ENCODE data around the gene FKRP.
"Not testable (repeated sequence)": the region's sequence is repeated elsewhere in the genome, so short reads cannot be mapped to it uniquely, and the experiment has no call there.

Gene FKRP

DNA sequence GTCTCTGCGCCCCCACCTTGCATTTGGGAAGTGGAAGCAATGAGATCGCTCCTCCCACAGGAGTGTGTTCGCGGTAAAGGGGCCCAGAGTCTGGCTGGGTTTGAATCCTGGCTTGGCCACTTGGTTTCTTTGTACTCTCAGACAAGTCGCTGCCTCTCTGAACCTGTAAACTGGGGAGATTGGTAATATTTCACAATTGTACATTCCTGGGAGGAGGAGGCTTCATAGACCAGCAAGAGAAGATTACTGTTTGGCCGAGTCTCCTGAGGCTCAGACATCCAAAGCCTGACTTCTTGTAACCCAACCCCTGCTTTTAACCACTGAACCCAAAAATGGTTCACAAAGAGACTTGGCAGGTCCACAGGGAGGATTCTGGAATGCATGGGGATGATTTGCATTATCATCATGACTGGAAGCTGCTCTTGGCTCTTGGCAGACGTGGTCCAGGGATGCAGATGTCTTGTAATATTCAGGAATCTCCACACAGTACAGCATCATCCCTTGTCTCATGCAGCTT, 14.0 kb downstream of the FKRP start:
- no peak for DNase-seq

- DNase-seq = no peak
These were observed 14.5 kb downstream of the FKRP start for GRCh38 chr19:46760363-46760762.

- not testable (repeated sequence) for DNase-seq
These were observed 15.0 kb downstream of the FKRP start for GRCh38 chr19:46760897-46761296.

GRCh38 chr19:46761418-46761831, 15.6 kb downstream of the FKRP start:
- no peak for DNase-seq

DNA sequence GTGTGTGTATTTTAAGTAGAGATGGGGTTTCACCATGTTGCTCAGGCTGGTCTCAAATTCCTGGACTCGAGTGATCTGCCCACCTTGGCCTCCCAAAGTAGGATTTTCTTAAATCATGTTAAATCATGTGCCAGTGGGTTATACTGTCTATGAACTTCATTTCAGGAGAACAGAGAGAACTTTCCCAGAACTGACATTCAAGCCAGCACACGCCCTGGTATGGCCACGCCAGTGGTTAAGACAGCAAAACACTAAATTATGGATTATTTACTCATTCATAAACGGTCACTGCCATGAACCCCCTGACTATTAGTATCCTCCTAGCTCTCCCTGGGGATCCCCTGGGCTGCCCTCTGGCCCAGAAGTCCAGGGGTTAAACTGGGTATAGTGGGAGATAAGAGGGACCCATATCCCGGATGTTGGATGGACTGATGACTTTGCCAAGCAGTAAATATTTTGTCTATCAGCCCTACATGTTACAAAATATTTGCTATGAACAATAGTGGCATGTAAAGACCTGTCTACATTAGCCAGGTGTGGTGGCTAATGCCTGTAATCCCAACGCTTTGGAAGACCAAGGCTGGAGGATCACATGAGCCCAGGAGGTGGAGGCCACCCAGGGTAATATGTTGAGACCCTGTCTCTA, 16.5 kb downstream of the FKRP start:
- DNase-seq = no peak

DNA sequence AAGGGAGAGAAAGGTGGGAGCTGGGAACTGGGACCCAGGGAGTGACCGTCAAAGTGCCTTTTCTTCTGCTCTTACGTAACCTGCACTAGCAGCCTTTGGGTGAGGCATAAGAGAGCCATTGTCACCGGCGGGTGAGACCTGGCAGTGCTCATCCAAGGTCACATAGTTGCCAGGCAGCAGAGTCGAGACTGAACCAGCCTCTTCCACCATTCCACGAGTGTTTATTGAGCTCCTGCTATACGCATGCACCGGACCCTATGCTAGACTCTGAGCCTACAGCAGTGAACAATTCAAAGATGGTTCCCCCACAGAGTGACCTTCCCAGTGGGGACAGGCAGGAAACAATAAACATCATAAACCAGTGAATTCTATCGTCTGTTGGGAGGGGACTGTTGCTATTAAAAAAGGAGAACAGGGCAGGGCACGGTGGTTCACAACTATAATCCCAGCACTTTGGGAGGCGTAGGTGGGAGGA, 19.0 kb downstream of the FKRP start:
- DNase-seq = no peak

DNA sequence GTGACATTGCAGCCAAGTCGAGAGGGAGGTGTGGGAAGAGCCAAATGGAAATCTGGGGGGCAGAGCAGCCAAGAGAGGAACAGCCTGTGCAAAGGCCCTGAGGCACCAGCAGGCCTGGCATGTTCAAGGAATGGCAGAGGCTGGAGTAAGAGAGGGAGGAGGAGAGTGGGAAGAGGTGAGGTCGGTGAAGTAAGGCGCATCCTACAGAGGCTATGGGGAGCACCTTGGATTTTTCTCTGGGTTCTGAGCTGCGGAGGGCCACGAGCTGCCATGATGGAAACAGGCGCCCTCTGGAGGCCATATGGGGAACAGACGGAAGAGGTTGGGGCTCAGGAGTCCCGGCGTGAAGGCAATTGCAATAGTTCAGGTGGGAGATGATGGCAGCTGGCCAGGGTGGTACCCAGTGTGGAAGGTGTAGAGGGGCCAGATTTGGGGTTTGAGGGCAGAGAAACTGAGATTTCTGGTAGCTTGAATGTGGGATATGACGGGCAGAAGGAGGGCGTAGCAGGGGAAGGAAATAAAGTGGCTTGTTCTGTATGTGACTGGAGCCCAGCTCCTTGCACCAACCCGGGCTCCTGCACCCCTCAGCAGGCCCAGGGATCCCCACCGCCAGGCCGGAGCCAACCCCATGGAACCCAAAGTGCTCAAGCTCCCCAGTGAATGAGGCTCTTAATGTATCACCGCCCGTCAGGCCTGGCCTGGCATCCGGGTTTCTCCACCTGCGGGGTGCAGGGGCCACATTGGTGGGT, 20.9 kb downstream of the FKRP start:
- no peak for DNase-seq

GRCh38 chr19:46768746-46769145, 22.9 kb downstream of the FKRP start:
- DNase-seq = not testable (repeated sequence)

DNA sequence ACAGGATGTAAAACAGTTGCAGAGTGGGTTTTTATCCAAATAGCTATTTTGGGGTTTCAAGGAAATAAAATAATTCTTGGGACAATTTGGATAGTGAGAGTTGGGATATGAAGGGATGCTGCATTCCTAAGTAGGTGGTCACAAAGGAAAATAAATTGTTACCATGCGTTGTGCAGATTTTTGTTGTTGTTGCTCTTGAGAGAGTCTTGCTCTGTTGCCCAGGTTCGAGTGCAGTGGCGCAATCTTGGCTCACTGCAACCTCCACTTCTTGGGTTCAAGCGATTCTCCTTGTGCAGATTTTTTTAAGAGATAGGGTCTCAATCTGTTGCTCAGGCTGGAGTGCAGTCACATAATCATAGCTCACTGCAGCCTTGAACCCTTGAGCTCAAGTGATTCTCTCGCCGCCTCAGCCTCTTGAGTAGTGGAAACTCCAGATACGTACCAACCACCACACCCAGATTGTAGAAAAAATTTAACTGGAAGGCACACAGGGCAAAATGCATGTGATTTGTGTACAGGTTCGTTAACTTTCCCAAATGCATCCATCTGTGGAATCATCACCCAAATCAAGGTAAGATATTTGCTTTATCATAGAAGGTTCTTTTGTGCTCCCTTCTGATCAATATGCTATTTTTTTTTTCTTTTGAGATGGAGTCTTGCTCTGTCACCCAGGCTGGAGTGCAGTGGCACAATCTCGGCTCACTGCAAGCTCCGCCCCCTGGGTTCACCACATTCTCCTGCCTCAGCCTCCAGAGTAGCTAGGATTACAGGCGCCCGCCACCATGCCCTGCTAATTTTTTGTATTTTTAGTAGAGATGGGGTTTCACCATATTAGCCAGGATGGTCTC, 26.5 kb downstream of the FKRP start:
- no peak for DNase-seq

DNA sequence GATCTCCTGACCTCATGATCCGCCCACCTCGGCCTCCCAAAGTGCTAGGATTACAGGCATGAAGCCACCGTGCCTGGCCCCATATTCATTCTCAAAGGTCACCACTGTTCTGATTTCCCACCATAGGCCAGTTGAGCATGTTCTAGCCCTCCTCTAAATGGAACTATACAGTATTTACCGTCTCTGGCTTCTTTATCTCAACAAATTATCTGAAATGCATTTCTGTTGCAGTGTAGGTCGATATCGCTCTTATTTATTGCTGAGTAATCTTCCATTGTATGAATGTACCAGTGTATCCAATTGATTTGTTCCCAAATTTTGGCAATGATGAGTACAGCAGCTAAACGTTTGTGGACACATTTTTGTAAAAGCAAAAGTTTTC, 27.2 kb downstream of the FKRP start:
- no peak for DNase-seq

DNA sequence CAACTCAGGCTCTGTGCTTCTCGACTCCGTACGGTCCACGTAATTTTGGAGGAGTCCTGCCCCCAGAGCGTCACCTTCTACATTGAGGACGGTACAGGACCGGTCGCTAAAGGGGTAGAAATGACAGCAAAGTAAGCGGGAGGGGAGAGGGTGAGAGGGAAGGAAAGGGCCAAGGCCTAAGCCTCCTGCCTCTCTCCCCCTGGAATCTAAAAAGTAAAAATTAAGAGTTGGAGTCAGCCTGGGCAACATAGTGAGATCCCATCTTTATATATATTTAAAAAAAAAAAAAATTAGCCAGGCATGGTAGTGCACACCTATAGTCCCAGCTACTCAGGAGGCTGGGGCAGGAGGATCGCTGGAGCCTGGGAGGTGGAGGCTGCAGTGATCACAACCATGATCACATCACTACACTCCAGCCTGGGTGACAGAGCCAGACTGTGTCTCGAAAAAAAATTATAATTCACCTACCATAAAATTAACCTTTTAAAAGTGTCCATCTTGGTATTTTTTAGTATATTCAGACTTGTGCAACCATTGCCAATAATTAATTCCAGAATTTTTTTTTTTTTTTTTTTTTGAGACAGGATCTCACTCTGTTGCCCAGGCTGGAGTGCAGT, 29.9 kb downstream of the FKRP start:
- no peak for DNase-seq

- no peak for DNase-seq
These were observed 31.4 kb downstream of the FKRP start for GRCh38 chr19:46776927-46777911.

DNA sequence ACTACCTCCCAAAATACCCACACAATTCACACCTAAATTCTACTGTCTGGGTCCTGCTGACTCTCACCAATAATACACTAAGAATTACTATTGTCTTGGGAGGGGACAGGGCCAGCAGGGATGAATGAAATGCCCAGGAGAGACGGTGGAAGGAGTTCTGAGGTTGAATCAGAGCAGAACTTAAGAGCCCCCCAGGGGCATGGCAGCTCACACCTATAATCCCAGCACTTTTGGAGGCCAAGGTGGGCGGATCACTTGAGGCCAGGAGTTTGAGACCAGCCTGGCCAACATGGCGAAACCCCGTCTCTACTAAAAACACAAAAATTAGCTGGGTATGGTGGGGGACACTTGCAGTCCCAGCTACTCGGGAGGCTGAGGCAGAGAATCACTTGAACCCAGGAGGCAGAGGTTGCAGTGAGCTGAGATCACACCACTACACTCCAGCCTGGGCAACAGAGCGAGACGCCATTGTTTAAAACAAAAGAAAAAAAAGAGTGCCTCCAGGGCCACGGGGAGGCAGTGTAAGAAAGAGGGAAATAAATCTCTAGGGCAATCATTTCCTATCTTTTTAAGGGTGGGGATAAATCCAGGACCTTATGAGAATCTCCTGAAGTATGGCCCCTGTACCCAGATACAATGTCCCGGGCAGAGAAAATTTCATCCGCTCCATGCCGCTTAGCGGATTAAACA, 32.2 kb downstream of the FKRP start:
- not testable (repeated sequence) for DNase-seq

DNA sequence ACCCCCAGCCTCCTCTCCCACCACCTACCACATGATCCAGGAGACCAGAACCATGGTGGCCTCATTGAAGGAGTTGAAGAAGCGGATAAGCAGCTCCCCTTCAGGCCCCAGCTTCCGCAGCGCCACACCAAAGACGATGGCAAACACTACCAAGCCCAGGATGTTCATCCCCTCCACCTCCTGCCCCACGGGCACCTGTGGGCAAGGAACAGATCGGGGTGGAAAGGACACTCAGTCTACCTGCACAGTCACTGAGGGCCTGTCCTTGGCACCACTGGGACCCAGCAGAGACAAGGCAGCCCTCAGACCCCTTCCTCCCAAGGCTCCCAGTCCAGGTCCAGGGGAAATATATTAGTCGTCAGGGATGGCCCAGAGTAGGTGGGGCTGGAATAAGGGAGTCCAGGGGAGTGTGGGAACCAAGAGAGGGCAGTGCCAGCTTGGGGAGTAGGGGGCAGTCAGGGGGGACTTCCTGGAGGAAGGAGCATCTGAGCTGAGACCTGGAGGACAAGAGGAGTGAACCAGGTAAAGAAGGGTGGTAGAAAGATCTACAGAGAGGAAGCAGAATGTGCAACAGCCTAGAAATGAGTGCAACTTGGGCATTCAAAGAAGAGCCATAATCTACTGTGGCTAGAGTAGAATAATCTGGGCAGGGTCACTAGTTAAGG, 36.6 kb downstream of the FKRP start:
- DNase-seq = no peak

DNA sequence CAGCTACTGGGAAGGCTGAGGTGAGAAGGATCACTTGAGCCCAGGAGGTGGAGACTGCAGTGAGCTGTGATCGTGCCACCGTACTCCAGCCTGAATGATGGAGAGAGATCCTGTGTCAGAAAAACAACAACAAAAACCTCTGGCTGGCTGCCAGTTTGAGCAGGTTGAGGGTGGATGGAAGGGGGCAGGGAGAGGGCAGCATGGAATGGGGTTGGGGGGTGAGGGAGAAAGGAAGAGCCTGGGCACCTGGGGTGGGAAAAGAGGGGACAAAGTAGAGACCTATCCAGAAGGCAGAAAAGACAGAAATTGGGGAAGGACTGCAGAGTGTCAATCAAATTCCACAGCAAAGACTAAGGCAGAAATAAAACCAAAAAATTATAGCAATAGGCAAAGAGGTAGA, 37.8 kb downstream of the FKRP start:
- DNase-seq = no peak

DNA sequence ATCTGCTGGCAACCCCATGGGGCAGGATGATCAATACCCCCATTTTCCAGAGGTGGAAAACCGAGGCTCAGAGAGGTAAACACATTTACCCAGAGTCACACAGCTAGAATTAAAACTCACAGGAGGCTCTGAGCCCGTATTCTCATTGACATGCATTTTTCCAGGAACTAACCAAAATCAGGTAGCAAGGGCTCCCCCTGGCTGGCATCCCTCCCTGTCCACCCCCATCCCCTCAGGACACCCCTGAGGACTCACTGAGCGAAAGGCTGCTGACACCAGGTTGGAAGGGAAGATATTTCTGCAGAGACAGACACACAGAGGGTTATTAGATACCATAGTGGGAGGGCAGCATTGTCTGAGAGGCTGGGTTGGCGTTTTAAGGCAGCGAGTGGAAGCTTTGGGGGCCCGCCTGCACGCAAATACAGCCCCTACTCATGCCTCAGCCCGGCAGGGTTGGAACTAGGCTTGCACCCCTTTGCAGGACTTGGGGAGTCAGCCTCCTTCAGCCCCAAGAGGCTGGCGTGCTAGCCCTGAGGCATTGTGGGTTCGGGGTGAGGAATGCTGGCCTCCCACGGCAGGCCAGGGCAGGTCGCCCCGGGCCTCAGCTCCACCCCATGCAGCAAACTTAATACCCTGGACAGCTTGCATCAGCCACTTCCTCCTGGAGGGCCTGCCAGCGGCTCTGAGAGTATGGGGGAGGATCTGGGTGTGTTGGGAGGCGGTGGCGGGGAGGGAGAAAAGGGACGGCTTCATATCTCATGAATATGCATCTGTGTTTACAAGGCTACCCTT, 38.6 kb downstream of the FKRP start:
- peak; percentile 82 for DNase-seq

DNA sequence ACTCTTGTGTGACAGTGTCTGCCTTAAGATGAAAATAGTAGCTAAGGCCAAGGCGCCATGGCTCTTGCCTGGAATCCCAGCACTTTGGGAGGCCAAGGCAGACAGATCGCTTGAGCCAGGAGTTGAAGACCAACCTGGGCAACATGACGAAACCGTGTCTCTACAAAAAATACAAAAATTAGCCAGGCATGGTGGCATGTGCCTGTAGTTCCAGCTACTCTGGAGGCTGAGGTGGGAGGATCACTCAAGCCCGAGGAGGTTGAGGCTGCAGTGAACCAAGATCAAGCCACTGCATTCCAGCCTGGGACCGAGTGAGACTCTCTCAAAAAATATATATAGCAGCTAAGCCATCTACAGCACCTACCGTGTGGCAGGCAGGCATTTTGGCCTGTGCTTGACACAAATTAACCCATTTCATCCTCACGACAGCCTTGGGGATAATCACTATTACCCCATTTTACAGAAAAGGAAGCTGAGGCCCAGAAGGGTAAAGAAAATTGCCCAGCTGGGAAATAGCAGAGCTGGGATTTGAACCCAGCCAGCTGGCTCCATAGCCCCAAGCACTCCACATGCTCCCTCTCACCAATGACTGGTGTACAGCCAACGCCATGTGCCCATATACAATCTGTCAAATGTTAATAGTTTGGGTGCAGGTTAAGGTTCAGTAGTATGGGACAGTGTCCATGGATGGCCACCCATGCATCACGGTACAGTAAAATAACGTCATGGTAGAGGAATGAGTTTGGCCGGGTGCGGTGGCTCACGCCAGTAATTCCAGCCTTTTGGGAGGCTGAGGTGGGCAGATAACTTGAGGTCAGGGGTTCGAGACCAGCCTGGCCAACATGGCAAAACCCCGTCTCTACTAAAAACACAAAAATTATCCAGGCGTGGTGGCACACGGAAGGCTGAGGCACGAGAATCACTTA, 39.5 kb downstream of the FKRP start:
- DNase-seq = peak; percentile 62

DNA sequence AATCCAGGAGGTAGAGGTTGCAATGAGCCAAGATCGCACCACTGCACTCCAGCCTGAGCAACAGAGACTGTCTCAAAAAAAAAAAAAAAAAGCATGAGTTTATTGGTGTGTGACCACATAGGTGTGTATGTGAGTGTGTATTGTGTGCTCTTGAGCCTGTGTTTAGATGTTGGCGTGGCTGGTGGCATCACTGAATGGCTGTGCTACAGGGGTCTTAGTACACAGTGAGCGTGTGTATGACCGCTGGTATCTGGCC, 40.1 kb downstream of the FKRP start:
- peak; percentile 60 for DNase-seq
